H1 (cell line): ENCODE measurements around the gene JPT2.

Experiments
- CREB1 ChIP-seq: IDR thresholded peaks from 2 replicates; pipeline ENCODE4 v1.6.1; 2012; ENCODE audit warnings: inconsistent platforms
- POLR2AphosphoS5 ChIP-seq: IDR thresholded peaks from 2 replicates; pipeline ENCODE4 v1.6.1; 2011; ENCODE audit warnings: low read depth, low read length
- RBBP5 ChIP-seq: IDR thresholded peaks from 2 replicates; pipeline ENCODE4 v1.7.1; 2012; ENCODE audit warnings: low read depth, mild to moderate bottlenecking, inconsistent platforms, low read length, moderate library complexity, borderline replicate concordance
- TAF1 ChIP-seq: IDR thresholded peaks from 2 replicates; pipeline ENCODE4 v1.6.1; 2011; ENCODE audit warnings: mild to moderate bottlenecking, low read depth, low read length
- TF ChIP-seq, protein P1 (sequence below), 3 experiments: IDR thresholded peaks; 1 replicate in 2 of 3; 2 replicates in 1 of 3; pipeline versions ENCODE4 v1.5.1 to v1.6.1; 2011; ENCODE audit warnings: low read length in 3 of 3, mild to moderate bottlenecking in 3 of 3, inconsistent platforms in 2 of 3, low read depth in 1 of 3, moderate library complexity in 1 of 3; ENCODE audit not compliant: insufficient read depth in 1 of 3; ENCODE audit errors: control extremely low read depth in 1 of 3

GRCh38 chr16:1687427-1688316 lies 9.6 kb downstream of the JPT2 start:
- no peak for TF ChIP-seq POLR2AphosphoS5
- no peak for TF ChIP-seq TAF1
- TF ChIP-seq, protein P1, sequence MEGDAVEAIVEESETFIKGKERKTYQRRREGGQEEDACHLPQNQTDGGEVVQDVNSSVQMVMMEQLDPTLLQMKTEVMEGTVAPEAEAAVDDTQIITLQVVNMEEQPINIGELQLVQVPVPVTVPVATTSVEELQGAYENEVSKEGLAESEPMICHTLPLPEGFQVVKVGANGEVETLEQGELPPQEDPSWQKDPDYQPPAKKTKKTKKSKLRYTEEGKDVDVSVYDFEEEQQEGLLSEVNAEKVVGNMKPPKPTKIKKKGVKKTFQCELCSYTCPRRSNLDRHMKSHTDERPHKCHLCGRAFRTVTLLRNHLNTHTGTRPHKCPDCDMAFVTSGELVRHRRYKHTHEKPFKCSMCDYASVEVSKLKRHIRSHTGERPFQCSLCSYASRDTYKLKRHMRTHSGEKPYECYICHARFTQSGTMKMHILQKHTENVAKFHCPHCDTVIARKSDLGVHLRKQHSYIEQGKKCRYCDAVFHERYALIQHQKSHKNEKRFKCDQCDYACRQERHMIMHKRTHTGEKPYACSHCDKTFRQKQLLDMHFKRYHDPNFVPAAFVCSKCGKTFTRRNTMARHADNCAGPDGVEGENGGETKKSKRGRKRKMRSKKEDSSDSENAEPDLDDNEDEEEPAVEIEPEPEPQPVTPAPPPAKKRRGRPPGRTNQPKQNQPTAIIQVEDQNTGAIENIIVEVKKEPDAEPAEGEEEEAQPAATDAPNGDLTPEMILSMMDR (IDR thresholded peaks at IDR 0.05; ENCODE audit: control extremely low read depth in 1 of 3, insufficient read depth in 1 of 3, low read depth in 1 of 3, low read length in 3 of 3) = no peak
- TF ChIP-seq RBBP5 = no peak
- no peak for TF ChIP-seq CREB1
